SK-N-DZ (cell line): ENCODE results near the gene FAM124A.

Experiments used
- DNase-seq: peaks from one replicate; pipeline ENCODE4 v3.0.0-alpha.2; 2015; ENCODE audit warnings: low spot score

The FAM124A gene

DNA sequence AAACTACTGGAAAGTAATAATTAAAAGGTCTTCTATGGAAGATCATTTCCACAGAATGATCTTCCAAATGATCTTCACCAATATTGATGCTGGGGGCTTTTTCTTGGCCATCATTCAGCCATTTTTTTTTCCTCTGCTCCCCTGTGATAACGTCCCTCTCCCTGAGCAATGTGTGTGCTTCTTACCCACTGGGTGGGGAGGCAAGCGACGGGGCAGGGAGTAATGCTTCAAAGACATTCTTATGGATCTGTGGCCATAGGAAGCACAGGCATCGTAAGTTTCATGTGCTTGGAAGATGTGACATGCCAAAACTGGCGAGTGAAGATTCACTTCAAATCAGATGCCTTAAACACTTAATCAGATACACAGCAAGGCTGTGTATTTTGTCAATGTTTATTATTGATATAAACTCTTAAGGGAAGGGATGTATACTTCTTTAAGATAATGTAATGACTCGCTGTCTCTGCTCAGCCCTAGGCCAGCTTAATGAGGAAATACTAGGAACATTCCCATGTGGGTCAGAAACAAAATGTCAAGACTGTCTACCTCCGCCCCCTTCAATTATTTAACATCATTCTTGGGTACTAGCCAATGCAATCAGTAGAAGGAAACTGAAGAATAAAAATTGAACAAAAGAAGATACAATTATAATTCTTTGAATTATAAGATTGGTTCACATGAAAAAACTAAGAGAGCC, 83.2 kb downstream of the FAM124A start:
- DNase-seq = no peak

DNA sequence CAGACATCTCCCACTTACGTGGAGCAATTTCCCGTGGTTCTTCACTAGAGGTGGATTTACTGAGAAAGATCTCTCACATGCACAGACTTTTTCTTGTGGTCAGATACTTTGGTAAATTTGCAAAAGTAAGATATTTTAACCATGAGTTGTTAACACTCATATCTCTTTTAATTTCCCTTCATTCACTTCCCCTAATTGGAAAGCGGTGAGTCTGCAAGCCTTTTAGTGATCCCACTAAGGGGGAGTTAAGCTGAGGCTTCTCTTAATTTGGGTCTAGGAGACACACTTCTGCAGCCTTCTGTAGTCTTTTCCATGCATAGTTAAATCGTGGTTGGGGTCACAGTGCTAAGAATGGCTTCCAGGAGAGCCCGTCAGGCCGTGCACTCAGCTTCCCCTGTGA, 86.6 kb downstream of the FAM124A start:
- DNase-seq = no peak

DNA sequence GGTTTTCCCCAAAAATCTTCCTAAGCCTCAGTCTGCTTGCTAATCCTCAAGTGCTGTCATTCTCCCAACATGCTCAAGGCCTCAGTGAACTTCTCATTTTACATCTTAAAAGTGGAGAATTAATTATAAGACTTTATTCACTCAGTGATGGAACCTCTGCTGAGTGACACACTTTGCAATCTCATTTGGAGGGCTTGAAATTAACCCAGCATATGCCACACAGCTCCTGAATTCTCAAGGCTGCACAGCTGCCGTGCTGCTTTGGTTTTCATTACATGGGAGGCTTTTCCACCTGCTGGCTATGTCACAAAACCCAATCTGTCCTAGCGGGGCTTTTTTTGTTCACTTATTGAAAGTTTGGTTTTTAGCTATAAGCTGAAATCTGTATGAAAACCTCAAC, 89.0 kb downstream of the FAM124A start:
- no peak for DNase-seq

GRCh38 chr13:51311957-51312520, 89.8 kb downstream of the FAM124A start:
- no peak for DNase-seq

DNA sequence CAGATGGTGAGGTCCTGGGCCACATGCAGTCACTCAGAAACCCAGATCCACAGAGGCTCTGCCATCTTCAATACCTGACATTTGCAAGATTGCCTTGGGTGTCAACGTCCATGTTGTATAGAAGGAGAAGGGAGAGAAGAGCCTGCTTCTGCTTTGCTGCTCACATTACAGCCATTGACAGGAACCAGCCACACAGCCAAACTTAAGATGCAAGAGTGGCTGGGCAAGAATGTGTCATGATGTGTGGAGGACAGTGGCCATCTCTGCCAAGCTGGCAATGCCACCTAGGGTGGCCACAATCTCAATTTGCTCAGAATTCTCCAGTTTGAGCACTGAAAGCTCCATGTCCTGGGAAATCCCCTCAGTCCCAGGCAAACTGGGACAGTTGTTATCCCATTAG, 91.4 kb downstream of the FAM124A start:
- no peak for DNase-seq

DNA sequence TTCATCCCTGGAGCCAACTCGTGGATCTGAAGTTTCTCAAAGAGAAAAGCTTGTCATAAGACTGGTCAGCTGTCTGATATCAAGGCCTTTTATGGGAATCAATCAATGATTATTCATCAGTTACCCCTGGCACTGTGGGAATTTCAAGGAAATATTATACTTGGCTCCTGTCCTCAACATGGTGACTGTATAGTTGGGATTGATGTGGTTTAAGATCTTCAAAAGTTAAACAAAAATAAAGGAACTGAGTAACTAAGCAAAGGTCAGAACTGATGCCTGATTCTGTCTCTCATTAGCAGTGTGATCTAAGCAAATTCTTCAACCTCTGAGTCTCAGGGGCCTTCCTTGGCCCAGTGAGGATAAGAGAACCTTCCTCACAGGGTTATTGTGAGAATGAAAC, 95.1 kb downstream of the FAM124A start:
- DNase-seq = no peak

GRCh38 chr13:51318015-51318414, 95.8 kb downstream of the FAM124A start:
- no peak for DNase-seq

DNA sequence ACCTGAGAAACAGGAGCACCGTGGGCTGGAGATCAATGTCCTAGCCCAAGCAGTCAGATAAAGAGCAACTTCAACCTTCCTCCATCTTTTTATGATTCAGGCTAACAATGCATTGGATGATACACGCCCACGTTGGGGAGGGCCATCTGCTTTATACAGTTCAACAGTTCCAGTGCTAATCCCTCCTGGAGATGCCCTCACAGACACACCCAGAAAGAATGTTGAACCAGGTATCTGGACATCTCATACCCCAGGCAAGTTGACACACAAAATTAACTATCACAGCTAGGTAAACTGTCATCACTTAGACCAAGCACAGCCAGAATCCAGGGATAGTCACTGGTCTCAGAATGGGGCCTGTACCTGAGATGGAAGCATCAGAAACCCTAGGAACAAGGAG, 96.7 kb downstream of the FAM124A start:
- DNase-seq = no peak

DNA sequence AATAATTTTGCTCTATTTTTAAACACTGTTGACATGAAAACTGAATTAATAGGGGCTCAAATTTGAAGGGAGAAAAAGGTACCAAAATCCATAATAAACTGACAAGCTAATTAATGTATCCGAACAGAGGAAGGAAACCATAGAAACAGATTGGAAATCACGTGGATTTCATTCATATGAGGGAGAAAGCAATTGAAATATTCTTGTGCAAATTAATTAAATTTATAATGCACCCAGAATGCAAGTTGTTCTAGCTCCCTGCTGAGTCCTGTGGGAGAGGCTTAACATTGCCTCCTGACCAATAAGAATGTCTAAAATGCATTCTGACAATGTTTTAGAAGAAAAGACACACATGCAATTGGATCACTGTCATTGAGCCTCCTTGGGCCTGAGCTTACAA, 99.6 kb downstream of the FAM124A start:
- DNase-seq = no peak

DNA sequence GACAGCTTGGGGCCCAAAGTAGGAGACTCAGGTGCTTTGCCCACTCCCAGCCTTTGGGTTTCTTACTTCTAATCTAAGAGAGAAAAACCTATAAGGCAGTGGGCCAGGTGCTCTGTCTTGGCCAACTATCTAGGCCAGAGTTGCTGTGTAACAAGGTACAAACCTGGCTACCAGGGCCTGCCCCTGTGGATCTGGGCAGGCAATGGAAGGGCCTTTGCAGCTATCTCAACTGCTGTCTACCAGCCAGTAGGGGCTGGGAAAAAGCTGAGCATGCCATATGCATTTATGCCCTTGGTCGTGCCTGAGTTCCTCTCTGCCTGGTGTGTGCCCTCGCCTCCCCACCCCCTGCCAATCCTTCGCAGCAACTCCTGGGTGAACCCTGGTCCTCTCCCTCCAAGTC, 100.6 kb downstream of the FAM124A start:
- no peak for DNase-seq

DNA sequence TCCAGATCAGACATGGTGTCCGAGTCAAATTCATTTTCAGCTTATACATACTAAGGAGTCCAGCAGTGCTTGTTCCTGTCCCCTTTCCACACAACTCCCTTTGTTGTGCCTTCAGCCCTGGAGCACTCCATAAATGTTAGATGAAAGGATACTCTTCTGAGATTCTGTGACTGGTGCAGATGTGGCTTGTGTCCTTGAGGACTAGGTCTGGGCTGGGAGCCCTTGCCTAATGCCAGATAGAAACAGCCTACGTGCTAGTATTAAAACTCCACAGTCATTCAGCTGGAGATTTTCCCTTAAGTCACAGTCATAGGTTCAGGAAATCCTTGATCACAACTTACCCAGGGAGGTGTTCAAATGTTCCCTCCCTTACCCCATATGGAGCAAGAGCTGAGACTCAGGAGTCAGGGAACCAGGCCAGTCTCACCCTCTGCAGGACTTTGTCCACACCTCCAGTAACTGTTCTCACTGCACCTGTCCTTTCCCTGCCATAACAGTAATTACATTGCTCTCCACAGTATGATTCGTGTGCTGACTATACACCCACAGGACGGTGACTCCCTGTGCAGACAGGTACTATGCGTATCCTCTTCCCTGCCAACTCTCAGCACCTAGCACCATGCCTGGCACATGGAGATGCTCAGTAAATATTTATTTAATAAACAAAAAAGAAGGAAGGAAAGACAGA, 101.8 kb downstream of the FAM124A start:
- no peak for DNase-seq

GRCh38 chr13:51324714-51325420, 102.7 kb downstream of the FAM124A start:
- no peak for DNase-seq

- no peak for DNase-seq
These were observed 103.6 kb downstream of the FAM124A start for GRCh38 chr13:51325837-51326236.

DNA sequence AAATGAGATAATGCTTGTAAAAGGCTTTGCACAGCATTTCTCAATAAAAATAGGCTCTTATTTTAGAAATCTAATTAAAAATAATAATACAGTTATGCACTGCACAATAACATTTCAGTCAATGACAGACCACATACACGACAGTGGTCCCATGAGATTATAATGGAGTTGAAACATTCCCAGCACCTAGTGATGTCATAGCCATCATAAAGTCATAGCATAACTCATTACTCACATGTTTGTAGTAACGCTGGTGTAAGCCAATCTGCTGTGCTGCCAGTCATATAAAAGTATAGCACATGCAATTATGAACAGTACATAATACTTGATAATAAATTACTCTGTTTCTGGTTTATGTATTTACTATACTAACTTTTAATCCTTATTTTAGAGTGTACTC, 104.6 kb downstream of the FAM124A start:
- DNase-seq = no peak

- DNase-seq = no peak
These were observed 105.8 kb downstream of the FAM124A start for GRCh38 chr13:51327961-51328360.

GRCh38 chr13:51328488-51328887, 106.3 kb downstream of the FAM124A start:
- DNase-seq = no peak

- DNase-seq = no peak
These were observed 107.4 kb downstream of the FAM124A start for GRCh38 chr13:51329606-51330005.

- no peak for DNase-seq
These were observed 108.6 kb downstream of the FAM124A start for GRCh38 chr13:51330791-51331190.

- DNase-seq = no peak
These were observed 109.2 kb downstream of the FAM124A start for GRCh38 chr13:51331354-51331861.

DNA sequence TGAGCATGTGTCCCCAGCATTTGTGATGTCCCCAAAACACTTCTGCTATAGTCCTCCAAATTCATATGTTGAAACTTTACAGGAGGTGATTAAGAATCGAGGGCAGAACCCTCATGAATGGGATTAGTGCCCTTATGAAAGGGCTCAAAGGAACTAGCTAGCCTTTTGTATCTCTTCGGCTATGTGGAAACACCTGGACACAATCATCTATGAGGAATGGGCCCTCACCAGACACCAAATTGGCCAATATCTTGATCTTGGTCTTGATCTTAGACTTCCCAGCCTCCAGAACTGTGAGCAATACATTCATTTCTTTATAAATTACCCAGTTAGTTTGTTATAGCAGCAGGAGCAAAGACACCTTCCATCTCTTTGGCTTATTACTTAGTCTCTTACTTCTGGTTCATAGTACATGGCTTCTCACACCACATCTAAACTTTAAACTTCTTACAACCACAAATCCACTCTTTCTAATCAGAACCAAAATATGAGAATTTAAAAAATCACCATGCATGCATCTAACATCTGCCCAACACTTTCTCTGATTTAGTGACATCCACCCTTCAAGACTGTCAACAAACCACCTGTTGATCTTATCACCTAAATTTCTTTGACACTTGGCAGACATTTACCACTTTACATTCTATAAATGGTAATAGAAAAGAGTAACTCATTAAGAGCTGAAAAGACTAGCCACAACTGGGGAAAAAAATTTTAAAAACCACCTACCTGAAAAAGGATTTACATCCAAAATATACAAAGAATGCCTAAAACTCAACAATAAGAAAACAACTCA, 110.6 kb downstream of the FAM124A start:
- no peak for DNase-seq

DNA sequence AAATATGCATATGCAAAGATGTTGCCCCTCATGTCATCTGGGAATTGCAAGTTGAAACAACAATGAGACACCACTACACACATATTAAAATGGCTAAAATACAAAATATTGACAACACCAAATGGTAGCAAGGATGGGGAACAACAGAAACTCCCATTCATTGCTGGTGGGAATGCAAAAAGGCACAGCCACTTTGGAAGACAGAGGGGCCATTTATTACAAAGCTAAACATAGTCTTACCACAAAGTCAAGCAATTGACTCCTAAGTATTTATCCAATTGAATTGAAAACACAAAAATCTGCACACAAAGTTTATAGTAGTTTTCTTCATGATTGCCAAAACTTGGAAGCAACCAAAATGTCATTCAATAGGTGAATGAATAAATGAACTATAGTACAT, 111.2 kb downstream of the FAM124A start:
- DNase-seq = no peak
